Thyroid gland (tissue), 4 donors: ENCODE measurements around the gene GPS1. TPM values are rescaled to one million over a fixed set of nuclear protein-coding genes. Genes with fewer than 3 reads are reported as not detected.

Source experiments
- DNase-seq, 2 donors: peaks; one replicate each; pipeline ENCODE4 v3.0.0-alpha.2; 2019
- H3K27ac ChIP-seq, 3 donors: fragments of 200-600 bp; sonication (generic); 1 replicate in 2 of 3; 2 replicates in 1 of 3; pipeline ENCODE4 v1.5.1; 2016 to 2019; ENCODE audit warnings: mild to moderate bottlenecking in 1 of 3, moderate library complexity in 1 of 3
- H3K27me3 ChIP-seq: fragments of 200-600 bp; sonication (generic); one replicate; pipeline ENCODE4 v1.5.1; 2019
- H3K36me3 ChIP-seq, 2 donors: fragments of 200-600 bp; sonication (generic); one replicate each; pipeline ENCODE4 v1.5.1; 2016 to 2019
- H3K4me1 ChIP-seq, 2 donors: fragments of 200-600 bp; sonication (generic); one replicate each; pipeline ENCODE4 v1.5.1; 2017 to 2019
- H3K4me3 ChIP-seq, 3 donors: fragments of 200-600 bp; sonication (generic); replicated peaks in 1 of 3; 1 replicate in 2 of 3; 2 replicates in 1 of 3; pipeline ENCODE4 v1.5.1; 2016; ENCODE audit warnings: mild to moderate bottlenecking in 1 of 3
- H3K9me3 ChIP-seq: fragments of 200-600 bp; sonication (generic); one replicate; pipeline ENCODE4 v1.5.1; 2017
- CTCF ChIP-seq, 6 experiments: fragments of 200-600 bp in 3 of 6; fragments of 450-650 bp in 3 of 6; sonication (generic) in 3 of 6; IDR thresholded peaks; one replicate each; pipeline ENCODE4 v1.5.1; 2016 to 2019; ENCODE audit warnings: antibody characterized with exemption in 6 of 6, mild to moderate bottlenecking in 2 of 6, inconsistent platforms in 1 of 6, moderate library complexity in 1 of 6
- POLR2A ChIP-seq, 2 donors: fragments of 450-650 bp; IDR thresholded peaks; one replicate each; pipeline ENCODE4 v1.6.1; 2017; ENCODE audit warnings: antibody characterized with exemption in 2 of 2, mild to moderate bottlenecking in 2 of 2, moderate library complexity in 1 of 2
- WGBS, 2 donors: methylation state at CpG; one replicate each; pipeline ENCODE4 v1.1.5; 2017; 5-methylcytosine and 5-hydroxymethylcytosine counted together
- intact Hi-C: fragments of 100-400 bp; cut with DNase I; formaldehyde crosslinking; loops from one replicate; pipeline ENCODE4 v1.15.1; 2023
- total RNA-seq, 4 donors: library from RNA; depleted of rRNA; stranded (reverse); fragments of >200 nt; gene quantifications; one replicate each; pipeline ENCODE4 v1.2.3, GENCODE V29; 2016

GPS1 gene
- total RNA-seq, 4 donors from 2014 or later: 80.1 to 164 (median 102) TPM

GRCh38 chr17:82047914-82048570 lies 3.7 kb upstream of the GPS1 start:
- intact Hi-C loops: no loop called here

GRCh38 chr17:82048571-82048971 lies 3.1 kb upstream of the GPS1 start:
- TF ChIP-seq CTCF (IDR thresholded peaks at IDR 0.05) (no peak), POLR2A (IDR thresholded peaks at IDR 0.05) (no peak)
- Histone ChIP-seq H3K4me1 (peaks cover 18 to 19% of the 10 kb centered on the region in 2 donors), H3K36me3 (peaks cover 4 to 8% of the 10 kb centered on the region in 2 donors), H3K4me3 (no peak overlapping the region), H3K27ac (no peak overlapping the region), H3K27me3 (no peaks in the 10 kb centered on the region), H3K9me3 (no peaks in the 10 kb centered on the region)
- WGBS, 2 donors: 89 to 92% methylated on average over 17 to 20 of the region's 20 CpGs
- no peak for DNase-seq
- intact Hi-C loops: no loop called here

More at GRCh38 chr17:82047914-82048570, 3.7 kb upstream of the GPS1 start:
- no peak overlapping the region for H3K27ac ChIP-seq
- peaks cover 4 to 8% of the 10 kb centered on the region in 2 donors for H3K36me3 ChIP-seq
- no peaks in the 10 kb centered on the region for H3K9me3 ChIP-seq
- TF ChIP-seq CTCF (IDR thresholded peaks at IDR 0.05) (no peak), POLR2A (IDR thresholded peaks at IDR 0.05) (no peak)
- no peak for DNase-seq
- H3K27me3 ChIP-seq: no peaks in the 10 kb centered on the region
- H3K4me1 ChIP-seq: peaks cover 13 to 17% of the 10 kb centered on the region in 2 donors
- WGBS, 2 donors: 89 to 96% methylated on average over 6 to 22 of the region's 25 CpGs
- H3K4me3 ChIP-seq: no peak overlapping the region

- H3K27me3 ChIP-seq: no peaks in the 10 kb centered on the region
- no peak overlapping the region for H3K27ac ChIP-seq
- no peak overlapping the region for H3K4me3 ChIP-seq
- TF ChIP-seq CTCF (IDR thresholded peaks at IDR 0.05) (no peak), POLR2A (IDR thresholded peaks at IDR 0.05) (no peak)
- H3K4me1 ChIP-seq: peaks cover 18 to 19% of the 10 kb centered on the region in 2 donors
- intact Hi-C loops: no loop called here
- WGBS, 2 donors: 90 to 95% methylated on average over 6 to 8 of the region's 8 CpGs
- DNase-seq: no peak
- peaks cover 5 to 8% of the 10 kb centered on the region in 2 donors for H3K36me3 ChIP-seq
- H3K9me3 ChIP-seq: no peaks in the 10 kb centered on the region
Observed at GRCh38 chr17:82049106-82049505, 2.6 kb upstream of the GPS1 start.

GRCh38 chr17:82049521-82049971 lies 2.2 kb upstream of the GPS1 start:
- intact Hi-C loops: no loop called here
- DNase-seq: no peak
- Histone ChIP-seq H3K4me1 (peaks cover 18 to 19% of the 10 kb centered on the region in 2 donors), H3K27ac (no peak overlapping the region), H3K4me3 (no peak overlapping the region), H3K27me3 (no peaks in the 10 kb centered on the region), H3K36me3 (peaks cover 10 to 11% of the 10 kb centered on the region in 2 donors), H3K9me3 (no peaks in the 10 kb centered on the region)
- WGBS, 2 donors: 95 to 97% methylated on average over 6 of the region's 16 CpGs
- TF ChIP-seq CTCF (IDR thresholded peaks at IDR 0.05) (no peak), POLR2A (IDR thresholded peaks at IDR 0.05) (no peak)

GRCh38 chr17:82050152-82050760 lies 1.4 kb upstream of the GPS1 start:
- Histone ChIP-seq H3K27me3 (no peaks in the 10 kb centered on the region), H3K36me3 (peaks cover 17% of the 10 kb centered on the region in 2 donors), H3K4me3 (peak overlapping the region in 1 of 3 donors; percentile 85), H3K27ac (no peak overlapping the region), H3K9me3 (no peaks in the 10 kb centered on the region), H3K4me1 (peaks cover 18 to 19% of the 10 kb centered on the region in 2 donors)
- intact Hi-C loops: no loop called here
- no peak for TF ChIP-seq CTCF (IDR thresholded peaks at IDR 0.05)
- TF ChIP-seq POLR2A (IDR thresholded peaks at IDR 0.05): no peak
- 89 to 90% methylated on average over 12 to 27 of the region's 28 CpGs for WGBS, 2 donors
- DNase-seq: no peak
